ENCODE measurements around the gene VWA5A.

- TF ChIP-seq POLR2A (IDR thresholded peaks at IDR 0.05) (no peak), CTCF (IDR thresholded peaks at IDR 0.05) (no peak), POLR2AphosphoS5 (IDR thresholded peaks at IDR 0.05) (no peak), EP300 (IDR thresholded peaks at IDR 0.05) (no peak)
Measured at GRCh38 chr11:124120891-124121290, 5.6 kb downstream of the VWA5A start.
